ENCODE data around the gene FLNB.
"Not testable (repeated sequence)": the region's sequence is repeated elsewhere in the genome, so short reads cannot be mapped to it uniquely, and the experiment has no call there.

FLNB gene

DNA sequence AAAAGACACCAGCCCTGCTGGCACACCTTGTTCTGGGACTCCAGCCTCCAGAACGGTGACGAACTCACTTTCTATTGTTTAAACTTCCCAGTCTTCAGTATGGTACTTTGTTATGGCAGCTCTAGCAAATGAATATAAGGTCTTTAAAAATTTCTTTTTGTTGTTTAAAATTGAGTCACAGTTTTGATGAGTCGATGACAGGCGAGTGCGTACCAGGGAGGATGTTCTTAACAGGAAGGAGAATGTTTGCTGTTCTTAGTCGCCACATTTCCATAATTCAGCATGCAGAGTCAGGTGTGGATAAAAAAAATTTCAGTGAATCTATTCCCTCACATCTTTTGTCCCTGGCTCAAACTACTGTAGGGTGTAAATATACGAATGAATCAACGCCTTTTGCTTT lies 190.1 kb downstream of the FLNB start:
- Histone ChIP-seq H3K27ac (peak overlapping the region in 1 of 2 donors; percentile 56), H3K4me3 (no peak overlapping the region)
- no peak for DNase-seq (ENCODE audit: low spot score)
- TF ChIP-seq CTCF (IDR thresholded peaks at IDR 0.05): no peak

DNA sequence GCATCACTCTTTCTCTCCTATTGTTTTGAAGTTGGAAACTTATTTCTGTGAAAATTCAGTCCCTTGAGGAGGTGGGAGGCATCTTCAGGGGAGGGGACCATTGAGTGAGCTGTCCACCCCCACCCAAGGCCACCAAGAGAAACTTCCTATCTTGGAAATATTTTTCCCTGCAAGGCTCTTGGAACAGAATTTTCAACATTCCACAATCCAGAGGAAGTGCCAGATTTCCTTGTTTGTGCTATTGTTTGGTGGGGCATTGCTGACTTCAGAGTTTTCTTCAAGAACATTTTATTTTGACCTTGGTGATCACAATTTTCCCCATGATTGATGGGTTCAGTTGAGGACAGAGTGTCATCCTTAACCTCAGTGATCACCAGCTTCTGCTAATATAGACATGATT lies 190.6 kb downstream of the FLNB start:
- Histone ChIP-seq H3K4me3 (no peak overlapping the region), H3K27ac (no peak overlapping the region)
- no peak for TF ChIP-seq CTCF (IDR thresholded peaks at IDR 0.05)
- DNase-seq (ENCODE audit: low spot score): no peak

DNA sequence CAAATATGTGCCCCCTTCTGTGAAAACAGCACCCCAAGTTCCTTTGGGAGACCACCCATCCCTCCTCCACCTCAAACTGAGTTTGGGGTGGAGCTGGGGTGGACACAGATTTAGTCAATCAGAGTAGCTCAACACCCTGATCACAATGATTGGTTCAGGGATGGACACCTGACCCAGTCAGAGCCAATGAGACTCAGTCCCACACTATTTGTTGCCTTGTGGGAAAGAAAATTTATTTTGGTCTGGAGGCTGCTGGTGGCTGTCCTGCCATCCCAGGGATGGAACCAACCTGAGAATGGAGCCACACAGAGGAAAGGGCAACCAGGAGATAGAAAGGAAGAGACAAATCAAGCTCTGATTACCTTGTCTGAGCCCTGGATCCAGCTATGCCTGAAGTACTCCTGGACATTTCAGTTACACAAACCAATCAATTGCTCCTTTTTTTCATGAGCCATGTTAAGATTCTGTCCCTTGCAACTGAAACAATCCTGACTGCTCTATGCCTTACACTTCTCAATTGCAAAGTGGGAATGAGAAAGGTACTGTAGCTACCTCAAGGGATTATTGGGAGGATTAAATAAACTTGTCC lies 192.0 kb downstream of the FLNB start:
- H3K27ac ChIP-seq: peak overlapping the region in 1 of 2 donors; percentile 37
- no peak for DNase-seq (ENCODE audit: low spot score)
- TF ChIP-seq CTCF (IDR thresholded peaks at IDR 0.05): no peak
- no peak overlapping the region for H3K4me3 ChIP-seq

DNA sequence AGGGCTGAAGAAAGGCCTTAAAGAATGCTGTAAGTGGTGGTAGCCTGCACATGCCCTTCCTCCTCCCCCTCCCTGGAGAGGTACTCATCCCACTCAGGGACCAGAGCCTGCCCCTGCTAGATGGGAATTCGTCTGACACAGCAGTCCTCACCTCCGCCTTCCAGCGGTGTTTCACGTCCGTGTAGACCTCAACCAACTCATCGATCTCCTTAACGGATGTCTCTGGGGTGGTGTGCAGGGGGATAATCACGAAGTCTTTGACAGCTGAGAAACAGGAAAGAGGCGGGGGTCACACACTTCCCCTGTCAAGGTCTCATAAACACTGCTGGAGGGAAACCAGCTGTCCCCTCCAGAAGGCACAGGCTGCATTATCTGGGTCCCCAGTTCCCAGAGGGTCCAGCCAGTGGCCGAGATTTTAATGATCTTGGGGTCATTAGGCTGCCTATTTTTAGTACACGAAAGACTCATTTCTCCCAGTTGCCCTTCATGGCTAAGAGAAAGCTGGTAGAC lies 192.7 kb downstream of the FLNB start:
- DNase-seq (ENCODE audit: low spot score): no peak
- TF ChIP-seq CTCF (IDR thresholded peaks at IDR 0.05): no peak
- Histone ChIP-seq H3K27ac (peak overlapping the region in 1 of 2 donors; percentile 37), H3K4me3 (no peak overlapping the region)

GRCh38 chr3:58201451-58201850 lies 193.2 kb downstream of the FLNB start:
- not testable (repeated sequence) for DNase-seq (ENCODE audit: low spot score); H3K27ac ChIP-seq; H3K4me3 ChIP-seq

DNA sequence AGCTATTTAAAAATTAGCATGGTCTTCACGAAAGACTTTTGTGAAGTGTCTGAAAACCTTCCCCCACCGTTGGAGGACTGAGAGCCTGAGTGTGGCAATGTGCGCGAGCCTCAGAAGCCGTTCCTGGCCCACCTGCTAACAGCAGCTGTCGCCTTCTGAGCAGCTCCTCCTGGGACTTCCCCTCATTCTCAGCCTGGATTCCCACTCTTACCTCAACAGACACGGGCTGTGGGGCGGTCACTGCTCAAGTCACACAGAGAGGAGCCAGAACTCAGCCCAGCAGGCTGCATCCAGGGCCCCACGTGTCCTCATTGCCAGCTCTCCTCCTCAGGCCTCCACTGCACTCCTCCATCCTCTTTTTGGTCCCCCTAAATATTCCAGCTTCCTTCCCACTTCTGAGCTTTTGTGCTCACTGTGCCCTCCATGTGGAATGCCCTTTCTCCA lies 194.7 kb downstream of the FLNB start:
- TF ChIP-seq CTCF (IDR thresholded peaks at IDR 0.05): no peak
- DNase-seq (ENCODE audit: low spot score): no peak

GRCh38 chr3:58203541-58203940 lies 195.3 kb downstream of the FLNB start:
- no peak overlapping the region for H3K4me3 ChIP-seq
- no peak overlapping the region for H3K27ac ChIP-seq
- no peak for DNase-seq (ENCODE audit: low spot score)
- no peak for TF ChIP-seq CTCF (IDR thresholded peaks at IDR 0.05)

More for the DNA sequence above, 194.7 kb downstream of the FLNB start:
- no peak overlapping the region for H3K4me3 ChIP-seq
- no peak overlapping the region for H3K27ac ChIP-seq
